Measurements from ENCODE around the gene PPP2R5A.
A peak's percentile ranks its signal among the peaks of the same experiment; 100 is the strongest.
"Not testable (repeated sequence)": the region's sequence is repeated elsewhere in the genome, so short reads cannot be mapped to it uniquely, and the experiment has no call there.

Gene PPP2R5A

GRCh38 chr1:212267460-212267859, 17.8 kb upstream of the PPP2R5A start:
- DNase-seq (ENCODE audit: low read depth in 3 of 3, low spot score in 1 of 3): no peak

DNA sequence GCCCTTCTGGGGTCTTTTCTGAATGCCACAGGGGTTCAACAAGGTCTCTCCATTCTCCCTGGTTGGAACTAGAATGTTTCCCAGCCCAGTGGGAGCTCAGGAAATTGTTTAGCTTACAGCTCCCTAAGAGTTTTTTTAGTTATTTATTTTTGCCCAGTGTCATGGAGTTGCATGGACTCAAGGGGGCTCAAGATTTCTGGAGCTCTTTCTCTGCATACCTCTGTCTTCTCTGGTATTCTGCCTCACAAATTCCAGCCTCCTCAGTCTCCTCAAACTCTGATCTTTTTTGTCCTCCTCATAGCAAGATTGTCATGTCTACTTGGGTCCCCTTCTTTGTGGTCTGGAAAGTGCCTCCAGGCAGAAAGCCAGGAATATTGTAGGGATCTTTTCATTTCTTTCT, 15.9 kb upstream of the PPP2R5A start:
- DNase-seq (ENCODE audit: low read depth in 3 of 3, low spot score in 1 of 3): no peak

- DNase-seq (ENCODE audit: low read depth in 3 of 3, low spot score in 1 of 3): no peak
These were observed 14.6 kb upstream of the PPP2R5A start for GRCh38 chr1:212270564-212270963.

DNA sequence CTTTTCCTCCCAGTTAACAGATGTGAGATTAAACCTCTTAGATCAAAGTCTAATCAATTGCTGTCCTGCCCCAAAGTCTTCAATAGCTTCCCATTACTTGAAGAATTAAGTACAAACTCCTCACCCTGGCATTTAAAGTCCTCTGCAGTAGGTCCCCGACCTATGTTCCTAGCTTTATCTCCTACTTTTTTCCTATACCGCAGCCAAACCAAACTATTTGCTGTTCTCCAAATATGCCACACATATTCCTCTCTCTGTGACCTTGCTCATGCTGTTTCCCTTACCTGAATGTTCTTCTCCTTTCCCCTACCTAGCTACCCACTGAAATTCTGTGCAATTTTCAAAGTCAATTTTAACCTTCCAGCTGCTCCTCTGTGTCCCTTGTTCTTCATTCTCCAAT, 14.0 kb upstream of the PPP2R5A start:
- no peak for DNase-seq (ENCODE audit: low read depth in 3 of 3, low spot score in 1 of 3)

DNA sequence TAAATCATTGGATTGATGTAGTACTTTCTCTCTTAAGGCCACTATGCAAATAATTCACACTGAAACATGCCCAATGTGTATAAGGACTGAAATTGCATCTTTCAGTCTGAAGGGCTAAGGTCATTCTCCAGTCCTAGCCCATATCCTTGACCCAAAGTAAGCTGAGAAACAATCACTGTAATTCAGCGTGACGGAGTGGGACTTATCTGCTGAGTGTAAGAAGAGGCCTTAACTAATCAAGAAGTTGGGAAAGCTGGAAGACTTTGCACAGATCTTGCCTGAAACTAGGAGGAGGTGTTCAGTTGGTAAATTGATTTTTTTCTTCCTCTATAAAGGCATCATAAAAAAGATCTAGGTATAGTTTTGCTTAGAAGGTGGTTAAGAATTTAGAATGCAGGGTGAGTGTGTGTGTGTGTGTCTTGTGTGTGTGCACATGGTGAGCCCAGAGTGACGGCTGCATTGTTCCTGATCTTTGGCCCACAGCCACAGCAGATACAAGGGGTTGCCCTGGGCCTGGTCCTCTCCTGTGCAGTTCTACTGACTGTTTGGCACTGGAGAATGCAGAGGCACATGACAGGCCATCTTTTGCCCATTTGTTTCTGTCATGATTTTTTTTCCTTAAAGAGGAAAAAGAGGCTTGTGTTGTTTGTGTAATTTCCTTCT, 13.3 kb upstream of the PPP2R5A start:
- no peak for DNase-seq (ENCODE audit: low read depth in 3 of 3, low spot score in 1 of 3)

GRCh38 chr1:212281590-212281989, 3.6 kb upstream of the PPP2R5A start:
- no peak for DNase-seq (ENCODE audit: low read depth in 3 of 3, low spot score in 1 of 3)

GRCh38 chr1:212283741-212284140, 1.5 kb upstream of the PPP2R5A start:
- no peak for DNase-seq (ENCODE audit: low read depth in 3 of 3, low spot score in 1 of 3)

GRCh38 chr1:212284332-212284743, 872 bp upstream of the PPP2R5A start:
- no peak for DNase-seq (ENCODE audit: low read depth in 3 of 3, low spot score in 1 of 3)

DNA sequence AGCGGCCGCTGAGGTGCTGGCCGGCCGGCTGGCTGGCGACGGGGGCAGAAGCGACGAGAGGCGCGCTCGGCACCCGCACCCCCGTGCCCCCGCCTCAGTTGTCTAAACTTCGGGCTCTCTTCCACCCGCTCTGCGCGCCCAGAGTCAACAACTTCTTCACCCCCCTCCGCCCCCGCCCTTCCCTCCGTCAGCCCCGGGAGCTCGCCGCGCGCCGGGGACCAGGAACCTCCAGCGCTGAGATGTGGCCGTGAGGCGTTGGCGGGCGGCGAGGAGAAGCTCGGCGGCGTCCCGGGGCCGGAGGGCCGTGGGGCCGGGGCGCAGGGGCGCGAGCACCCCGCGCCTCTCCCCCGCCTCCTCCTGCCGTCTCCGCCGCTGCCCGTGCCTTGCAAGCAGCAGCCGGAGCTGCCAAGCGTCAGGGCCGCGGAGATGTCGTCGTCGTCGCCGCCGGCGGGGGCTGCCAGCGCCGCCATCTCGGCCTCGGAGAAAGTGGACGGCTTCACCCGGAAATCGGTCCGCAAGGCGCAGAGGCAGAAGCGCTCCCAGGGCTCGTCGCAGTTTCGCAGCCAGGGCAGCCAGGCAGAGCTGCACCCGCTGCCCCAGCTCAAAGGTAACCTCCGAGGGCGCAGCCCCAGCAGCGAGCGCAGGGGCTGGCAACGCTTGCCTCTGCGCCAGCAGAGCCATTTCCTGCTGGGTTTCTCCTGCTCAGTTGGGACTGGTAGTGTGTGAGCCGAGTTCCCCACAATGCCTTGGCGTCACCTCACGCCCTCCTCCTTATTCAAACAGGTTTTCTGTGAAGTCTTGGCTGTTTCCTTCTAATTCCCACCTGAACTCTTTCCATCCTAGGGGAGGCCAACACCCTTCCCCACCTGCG, 710 bp downstream of the PPP2R5A start:
- DNase-seq (ENCODE audit: low read depth in 3 of 3, low spot score in 1 of 3): peak; percentile 19 to 60 (median 45)

GRCh38 chr1:212286556-212287131, 1.4 kb downstream of the PPP2R5A start:
- DNase-seq (ENCODE audit: low read depth in 3 of 3, low spot score in 1 of 3): no peak

- no peak for DNase-seq (ENCODE audit: low read depth in 3 of 3, low spot score in 1 of 3)
These were observed 2.2 kb downstream of the PPP2R5A start for GRCh38 chr1:212287261-212287895.

DNA sequence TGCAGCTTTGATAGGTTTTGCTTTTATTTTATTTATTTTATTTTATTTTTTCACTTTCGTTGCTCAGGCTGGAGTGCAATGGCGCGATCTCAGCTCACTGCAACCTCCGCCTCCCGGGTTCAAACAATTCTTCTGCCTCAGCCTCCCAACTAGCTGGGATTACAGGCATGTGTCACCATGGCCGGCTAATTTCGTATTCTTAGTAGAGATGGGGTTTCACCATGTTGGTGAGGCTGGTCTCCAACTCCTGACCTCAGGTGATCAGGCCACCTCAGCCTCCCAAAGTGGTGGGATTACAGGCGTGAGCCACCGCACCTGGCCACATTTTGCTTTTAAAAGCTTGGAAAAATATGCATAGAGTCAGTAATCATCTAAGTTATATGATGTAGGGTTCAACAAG, 2.8 kb downstream of the PPP2R5A start:
- DNase-seq (ENCODE audit: low read depth in 3 of 3, low spot score in 1 of 3): not testable (repeated sequence)

DNA sequence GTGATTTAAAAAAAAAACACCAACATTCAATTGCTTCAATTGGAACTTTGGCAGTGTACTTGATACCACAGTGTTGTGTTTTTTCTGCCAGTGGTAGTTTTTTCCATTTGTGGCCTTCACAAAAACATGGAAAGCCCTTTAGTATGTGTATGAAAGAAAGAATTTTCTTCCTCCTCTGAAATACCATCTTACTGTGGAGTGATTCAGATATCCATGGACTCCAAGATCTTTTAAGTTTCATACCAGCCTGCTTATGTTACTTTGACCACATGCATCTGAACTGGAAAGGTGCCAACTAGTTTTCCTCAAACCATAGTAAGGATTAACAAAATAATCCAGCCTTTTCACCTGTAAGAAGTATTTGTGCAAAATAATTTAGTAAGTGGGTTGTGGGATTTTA, 3.4 kb downstream of the PPP2R5A start:
- DNase-seq (ENCODE audit: low read depth in 3 of 3, low spot score in 1 of 3): no peak

- no peak for DNase-seq (ENCODE audit: low read depth in 3 of 3, low spot score in 1 of 3)
These were observed 4.3 kb downstream of the PPP2R5A start for GRCh38 chr1:212289262-212290077.

- no peak for DNase-seq (ENCODE audit: low read depth in 3 of 3, low spot score in 1 of 3)
These were observed 5.4 kb downstream of the PPP2R5A start for GRCh38 chr1:212290608-212291007.

- no peak for DNase-seq (ENCODE audit: low read depth in 3 of 3, low spot score in 1 of 3)
These were observed 6.4 kb downstream of the PPP2R5A start for GRCh38 chr1:212291505-212292134.

- DNase-seq (ENCODE audit: low read depth in 3 of 3, low spot score in 1 of 3): no peak
These were observed 7.3 kb downstream of the PPP2R5A start for GRCh38 chr1:212292250-212293105.

- no peak for DNase-seq (ENCODE audit: low read depth in 3 of 3, low spot score in 1 of 3)
These were observed 8.4 kb downstream of the PPP2R5A start for GRCh38 chr1:212293579-212293978.

- no peak for DNase-seq (ENCODE audit: low read depth in 3 of 3, low spot score in 1 of 3)
These were observed 9.8 kb downstream of the PPP2R5A start for GRCh38 chr1:212294983-212295382.

All from stimulated activated CD4-positive, alpha-beta T cell treated with anti-CD3 and anti-CD28 coated beads, TNF-alpha, amount 100 ng/mL, for 1 hour (primary cell).